Stimulated activated CD8-positive, alpha-beta memory T cell treated with anti-CD3 and anti-CD28 coated beads, Interleukin-7, amount 100 ng/mL, for 4 hours (primary cell): ENCODE data around the gene MPST.

Experiments used
- DNase-seq, 2 donors: peaks; one replicate each; pipeline ENCODE4 v3.0.0-alpha.2; 2020; ENCODE audit warnings: low read depth in 2 of 2

MPST gene

DNA sequence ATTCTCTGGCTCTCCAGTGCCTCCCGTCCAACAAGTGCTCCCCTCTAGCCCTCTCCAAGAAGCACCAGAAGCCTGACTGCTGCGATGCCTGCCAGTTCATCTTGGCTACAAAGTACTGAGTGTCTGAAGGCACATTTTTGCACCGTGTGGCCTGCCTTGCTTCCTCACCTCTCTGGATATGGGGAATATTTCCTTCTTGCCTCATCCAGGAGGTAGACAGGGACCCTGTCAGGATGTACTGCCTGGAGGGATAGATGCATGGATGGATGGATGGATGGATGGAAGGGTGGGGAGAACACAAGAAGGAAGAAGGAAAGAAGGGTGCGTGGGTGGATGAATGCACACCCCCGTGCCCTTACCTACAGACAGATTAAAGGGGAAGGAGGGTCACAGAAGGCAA is 59.6 kb downstream of the MPST start:
- DNase-seq = no peak
